ENCODE measurements around the gene NCOA4.

- TF ChIP-seq CTCF (IDR thresholded peaks at IDR 0.05) (no peak), POLR2A (IDR thresholded peaks at IDR 0.05) (no peak)
Measured at GRCh38 chr10:46064269-46064817, 33.9 kb upstream of the NCOA4 start.
